ENCODE results near the gene CACHD1. TPM values are rescaled to one million over a fixed set of nuclear protein-coding genes. Genes with fewer than 3 reads are reported as not detected.
A peak's percentile ranks its signal among the peaks of the same experiment; 100 is the strongest.

Gene CACHD1
- total and polyA plus RNA-seq, 2 of the 8 experiments (the other 6 are each of a cell fraction or from before 2014, with no cell fraction given), result 22.2 to 42.5 TPM

GRCh38 chr1:64536836-64537490, 67.0 kb downstream of the CACHD1 start:
- Histone ChIP-seq H3K36me3 (ENCODE audit: control insufficient read depth in 2 of 4, insufficient read depth in 4 of 4, low read length in 3 of 4) (no peaks in the 10 kb centered on the region), H2BK120ac (replicated peaks; ENCODE audit: low read depth, low read length) (no peak overlapping the region), H3K4ac (replicated peaks; ENCODE audit: insufficient read length, low read depth, low read length) (no peak overlapping the region), H4K5ac (ENCODE audit: insufficient read length, low read depth, low read length) (no peak overlapping the region), H3K27ac (ENCODE audit: low read depth, low read length) (no peak overlapping the region), H3K9ac (replicated peaks in 1 of 4; ENCODE audit: extremely low read depth in 1 of 4, low read depth in 3 of 4, low read length in 3 of 4) (no peak overlapping the region), H4K20me1 (replicated peaks in 1 of 2; ENCODE audit: control insufficient read depth in 1 of 2, insufficient read depth in 2 of 2, low read length in 2 of 2) (peaks cover 21 to 26% of the 10 kb centered on the region in 2 experiments), H4K8ac (ENCODE audit: extremely low read depth, insufficient read depth, low read length) (no peak overlapping the region), H3K79me2 (ENCODE audit: control insufficient read depth in 1 of 2, insufficient read depth in 2 of 2, low read length in 2 of 2) (peaks cover 4 to 99% of the 10 kb centered on the region in 2 experiments; a peak in 3 of 4 replicates), H3K79me1 (ENCODE audit: low read depth, low read length) (peaks cover 9% of the 10 kb centered on the region), H3K23me2 (ENCODE audit: low read depth, low read length) (no peaks in the 10 kb centered on the region), H2BK20ac (ENCODE audit: low read length) (no peak overlapping the region), H2AK5ac (ENCODE audit: low read depth, low read length) (no peak overlapping the region), H2BK15ac (ENCODE audit: low read length) (no peak overlapping the region), H3K14ac (ENCODE audit: insufficient read length) (no peak overlapping the region), H3K9me3 (ENCODE audit: insufficient read depth in 2 of 2, low read depth in 1 of 2, low read length in 1 of 2) (no peaks in the 10 kb centered on the region), H3K23ac (ENCODE audit: insufficient read length) (no peak overlapping the region), H2BK12ac (ENCODE audit: low read depth, low read length) (0 out of 2 replicates have a peak overlapping the region, but pooled peaks have one; percentile 11), H4K91ac (replicated peaks; ENCODE audit: insufficient read length, low read length) (no peak overlapping the region), H3K18ac (ENCODE audit: extremely low read depth, low read length) (0 out of 2 replicates have a peak overlapping the region, but pooled peaks have one; percentile 68), H3K4me2 (ENCODE audit: insufficient read depth in 1 of 2, low read depth in 2 of 2, low read length in 2 of 2) (0 out of 4 replicates have a peak overlapping the region, but pooled peaks of 1 of the 2 experiments have one; percentile 25), H3K4me1 (replicated peaks in 1 of 4; ENCODE audit: control insufficient read depth in 3 of 4, insufficient read depth in 4 of 4, low read length in 3 of 4) (peaks cover 3 to 28% (median 10%) of the 10 kb centered on the region in 4 experiments; a peak in 6 of 7 replicates), H2AFZ (ENCODE audit: low read length) (no peak overlapping the region), H2BK5ac (ENCODE audit: low read depth, low read length) (no peak overlapping the region), H3K4me3 (ENCODE audit: extremely low read depth in 1 of 4, insufficient read depth in 2 of 4, low read depth in 3 of 4, low read length in 4 of 4) (no peak overlapping the region), H3K27me3 (replicated peaks in 1 of 4; ENCODE audit: control insufficient read depth in 3 of 4, extremely low read depth in 1 of 4, insufficient read depth in 3 of 4, low read length in 3 of 4) (no peaks in the 10 kb centered on the region), H3K56ac (replicated peaks; ENCODE audit: insufficient read length, low read depth, low read length) (no peak overlapping the region)
- ChIA-PET CTCF (ENCODE audit: partially characterized antibody) (no interaction called here), POLR2A (ENCODE audit: partially characterized antibody) (interaction anchor here (1.0 kb wide), 1 partner anchor 22 kb away, joined by 3 read pairs; no protein-coding TSS in a partner anchor)
- WGBS, 2 experiments (ENCODE audit: extremely low coverage in 1 of 2, insufficient coverage in 1 of 2, insufficient read length in 1 of 2, insufficient replicate concordance in 2 of 2, low coverage in 1 of 2, low lambda C conversion rate in 2 of 2, missing lambda C conversion rate in 1 of 2), result 77% methylated on average over 8 of the region's 8 CpGs; no CpG with 5 or more reads in 1 of the 2 experiments
- TF ChIP-seq MAX (IDR thresholded peaks at IDR 0.05) (no peak), HDAC2 (IDR thresholded peaks at IDR 0.05; ENCODE audit: borderline replicate concordance in 1 of 2, low read depth in 2 of 2, low read length in 2 of 2) (no peak), RAD21 (IDR thresholded peaks at IDR 0.05 in 1 of 2, conservative IDR thresholded peaks at IDR 0.05 in 1 of 2; ENCODE audit: low read depth in 2 of 2, low read length in 2 of 2) (no peak)
- DNase-seq (ENCODE audit: low read depth in 1 of 2, low spot score in 2 of 2), result no peak
- FAIRE-seq, result no peak

Measured in H1 (cell line).